ENCODE results near the gene NOSIP. TPM values are rescaled to one million over a fixed set of nuclear protein-coding genes. Genes with fewer than 3 reads are reported as not detected.
A peak's percentile ranks its signal among the peaks of the same experiment; 100 is the strongest.

Gene NOSIP
- total RNA-seq, 1 donor from 2014 or later, result 48.7 TPM

- Histone ChIP-seq H3K4me3 (no peak overlapping the region), H3K27me3 (no peaks in the 10 kb centered on the region), H3K4me1 (peaks cover 6% of the 10 kb centered on the region), H3K27ac (peak overlapping the region; percentile 73), H3K36me3 (peaks cover 51% of the 10 kb centered on the region), H3K9me3 (no peaks in the 10 kb centered on the region)
- intact Hi-C loops (cut with DNase I), result no loop called here
- DNase-seq, result peak; percentile 64
- no peak for TF ChIP-seq CTCF (IDR thresholded peaks at IDR 0.05)
- no peak for ATAC-seq
Measured at GRCh38 chr19:49594157-49594992, 14.0 kb upstream of the NOSIP start.

GRCh38 chr19:49593233-49594113 is 13.1 kb upstream of the NOSIP start:
- Histone ChIP-seq H3K4me3 (peak overlapping the region; percentile 85), H3K27ac (peak overlapping the region; percentile 73), H3K4me1 (peaks cover 6% of the 10 kb centered on the region), H3K36me3 (peaks cover 42% of the 10 kb centered on the region), H3K9me3 (no peaks in the 10 kb centered on the region), H3K27me3 (no peaks in the 10 kb centered on the region)
- no peak for TF ChIP-seq CTCF (IDR thresholded peaks at IDR 0.05)
- DNase-seq (peak; percentile 96), ATAC-seq (peak; percentile 74)
- intact Hi-C loops (cut with DNase I), result no loop called here

- H3K27me3 ChIP-seq, result no peaks in the 10 kb centered on the region
- peaks cover 6% of the 10 kb centered on the region for H3K4me1 ChIP-seq
- ATAC-seq (no peak), DNase-seq (no peak)
- peak overlapping the region; percentile 85 for H3K4me3 ChIP-seq
- H3K36me3 ChIP-seq, result peaks cover 35% of the 10 kb centered on the region
- intact Hi-C loops (cut with DNase I), result no loop called here
- peak overlapping the region; percentile 55 for H3K27ac ChIP-seq
- H3K9me3 ChIP-seq, result no peaks in the 10 kb centered on the region
- no peak for TF ChIP-seq CTCF (IDR thresholded peaks at IDR 0.05)
Measured at GRCh38 chr19:49592486-49593232, 12.3 kb upstream of the NOSIP start.

- intact Hi-C loops (cut with DNase I), result no loop called here
- TF ChIP-seq CTCF (IDR thresholded peaks at IDR 0.05), result no peak
- Histone ChIP-seq H3K27me3 (no peaks in the 10 kb centered on the region), H3K36me3 (peaks cover 27% of the 10 kb centered on the region), H3K4me3 (peak overlapping the region; percentile 85), H3K9me3 (no peaks in the 10 kb centered on the region), H3K4me1 (peaks cover 6% of the 10 kb centered on the region), H3K27ac (peak overlapping the region; percentile 90)
- DNase-seq (peak; percentile 79), ATAC-seq (no peak)
Measured at GRCh38 chr19:49591731-49592485, 11.6 kb upstream of the NOSIP start.
